CD4-positive, alpha-beta T cell treated with Interleukin-12 subunit alpha and Interleukin-12 subunit beta, for 1 hour (primary cell): ENCODE measurements around the gene PLEKHA1.

Source experiments
- DNase-seq: peaks from one replicate; pipeline ENCODE4 v3.0.0-alpha.2; 2020

Gene PLEKHA1

GRCh38 chr10:122347170-122347841 lies 27.2 kb upstream of the PLEKHA1 start:
- no peak for DNase-seq

GRCh38 chr10:122348512-122348911 lies 26.0 kb upstream of the PLEKHA1 start:
- DNase-seq, result no peak

- DNase-seq, result no peak
These were observed 25.6 kb upstream of the PLEKHA1 start for GRCh38 chr10:122348935-122349361.

- no peak for DNase-seq
These were observed 24.6 kb upstream of the PLEKHA1 start for GRCh38 chr10:122349758-122350369.

DNA sequence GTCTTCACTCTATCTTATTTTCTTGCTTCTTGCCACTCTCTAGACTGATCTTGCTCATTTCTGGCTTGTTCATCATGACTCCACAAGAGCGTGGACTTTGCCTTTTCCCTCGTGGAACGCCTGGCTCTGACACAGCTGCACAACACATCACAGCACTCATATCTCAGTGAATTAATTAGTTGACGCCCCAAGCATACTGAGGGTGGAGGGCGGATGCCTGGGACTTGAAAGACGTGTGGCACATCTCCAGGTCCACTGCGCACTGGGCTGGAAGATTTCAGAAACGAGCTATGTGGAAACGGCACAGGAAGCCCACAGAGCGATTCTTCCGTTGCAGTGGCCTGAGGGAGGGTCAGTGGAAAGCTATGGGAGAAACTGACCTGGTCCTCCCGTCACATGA lies 23.6 kb upstream of the PLEKHA1 start:
- no peak for DNase-seq

GRCh38 chr10:122352817-122353525 lies 21.5 kb upstream of the PLEKHA1 start:
- DNase-seq, result no peak

GRCh38 chr10:122354383-122354782 lies 20.1 kb upstream of the PLEKHA1 start:
- no peak for DNase-seq

- no peak for DNase-seq
These were observed 16.8 kb upstream of the PLEKHA1 start for GRCh38 chr10:122357685-122358084.

- DNase-seq, result no peak
These were observed 14.9 kb upstream of the PLEKHA1 start for GRCh38 chr10:122359621-122360020.

- DNase-seq, result no peak
These were observed 13.5 kb upstream of the PLEKHA1 start for GRCh38 chr10:122361046-122361445.

GRCh38 chr10:122362031-122362592 lies 12.4 kb upstream of the PLEKHA1 start:
- DNase-seq, result no peak

- no peak for DNase-seq
These were observed 11.9 kb upstream of the PLEKHA1 start for GRCh38 chr10:122362621-122363020.

- DNase-seq, result no peak
These were observed 11.2 kb upstream of the PLEKHA1 start for GRCh38 chr10:122363311-122363710.

- DNase-seq, result no peak
These were observed 10.6 kb upstream of the PLEKHA1 start for GRCh38 chr10:122363722-122364463.

DNA sequence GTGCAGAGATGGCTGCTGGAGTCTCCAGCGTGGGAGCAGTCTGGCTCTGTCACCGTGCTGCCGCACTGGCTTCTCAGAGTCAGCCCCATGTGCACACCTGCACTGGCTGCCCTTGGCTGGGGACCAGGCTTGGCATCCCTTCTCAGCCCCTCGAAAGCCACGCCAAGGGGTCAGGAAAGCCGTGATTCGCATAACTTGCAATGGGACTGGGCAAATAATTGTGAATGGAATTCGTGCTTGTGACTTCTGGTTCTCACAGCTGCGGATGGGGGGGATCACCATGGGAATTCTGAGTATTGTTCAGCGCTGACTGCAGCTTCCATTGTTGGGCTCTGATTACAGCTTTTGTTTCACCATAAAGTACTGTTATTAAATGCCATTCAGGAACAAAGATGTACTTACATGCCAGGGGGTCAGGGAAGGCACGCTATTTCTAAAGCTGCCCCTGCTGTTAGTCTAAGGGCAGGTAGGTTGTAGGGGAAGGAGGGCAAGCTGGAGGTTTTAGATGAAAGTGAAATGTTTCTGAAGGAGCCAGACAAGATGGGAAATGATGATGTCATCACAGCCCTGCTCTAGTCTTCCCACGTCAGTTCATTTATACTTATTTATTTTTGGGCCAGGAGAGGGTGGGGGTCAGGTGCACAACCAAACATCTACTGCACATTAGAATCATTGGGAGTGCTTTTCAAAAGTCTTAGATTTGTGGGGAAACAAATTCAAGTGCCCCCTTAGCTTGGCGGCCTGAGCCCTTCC lies 5.8 kb upstream of the PLEKHA1 start:
- no peak for DNase-seq

DNA sequence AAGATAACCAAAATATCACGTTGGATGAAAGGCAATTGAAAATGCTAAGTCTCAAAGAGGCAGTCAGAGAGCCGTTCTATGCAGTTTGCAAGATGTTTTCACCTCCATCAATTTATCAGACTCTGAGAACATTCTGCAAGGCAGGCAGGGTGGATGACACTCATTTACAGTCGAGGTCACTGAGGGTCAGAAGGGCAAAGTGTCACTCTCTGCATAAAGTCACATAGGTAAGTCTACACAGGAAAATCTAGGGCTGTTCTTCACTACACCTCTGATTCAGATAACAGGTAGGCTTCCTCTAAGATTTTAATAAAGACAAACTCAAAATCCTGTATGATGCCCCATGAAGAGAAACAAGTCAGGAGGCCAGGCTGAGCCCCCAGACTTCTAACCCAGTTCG lies 1.4 kb upstream of the PLEKHA1 start:
- no peak for DNase-seq

GRCh38 chr10:122373721-122374120 lies 787 bp upstream of the PLEKHA1 start:
- DNase-seq, result no peak

DNA sequence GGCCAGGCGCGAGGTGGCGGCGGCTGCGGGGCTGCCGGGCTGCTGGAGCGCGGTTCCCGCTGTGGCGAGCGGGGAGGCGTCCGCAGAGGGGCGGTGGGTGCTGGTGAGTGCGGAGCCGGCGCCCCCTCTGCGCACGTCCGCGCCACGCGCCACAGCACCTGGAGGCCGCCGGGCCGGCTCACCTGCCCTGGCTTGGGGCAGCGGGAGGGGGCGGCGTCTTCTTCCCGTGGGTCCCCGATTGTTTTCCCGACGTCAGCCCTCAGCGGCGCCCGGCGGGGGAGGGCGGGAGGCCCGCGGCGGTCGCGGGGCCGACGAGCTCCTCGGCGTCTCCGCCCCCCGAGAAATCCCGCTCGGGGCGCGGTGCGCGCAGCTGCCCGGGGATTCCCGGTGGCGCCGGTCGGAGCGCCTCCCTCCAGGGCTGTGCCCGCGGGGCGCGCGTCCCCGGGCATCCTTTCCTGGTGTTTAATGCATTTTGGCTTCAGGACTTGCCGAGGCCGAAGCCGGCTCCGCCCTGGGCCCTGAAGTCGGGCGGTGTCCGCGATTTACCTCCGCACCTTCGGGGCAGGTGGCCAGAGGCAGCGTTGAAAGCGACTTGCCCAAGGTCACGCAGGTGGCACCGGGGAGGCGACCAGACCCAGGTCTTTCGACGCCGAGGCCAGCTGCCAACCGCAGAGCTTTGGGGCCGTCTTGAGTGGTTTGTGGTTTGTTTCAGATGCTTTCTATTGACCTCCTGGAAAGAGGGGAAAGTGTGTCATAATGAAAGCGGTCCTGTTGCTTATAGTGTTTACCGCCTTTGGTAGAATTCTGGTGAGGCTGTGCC lies 561 bp downstream of the PLEKHA1 start:
- DNase-seq, result peak; percentile 84

GRCh38 chr10:122375679-122376160 lies 1.2 kb downstream of the PLEKHA1 start:
- DNase-seq, result no peak

DNA sequence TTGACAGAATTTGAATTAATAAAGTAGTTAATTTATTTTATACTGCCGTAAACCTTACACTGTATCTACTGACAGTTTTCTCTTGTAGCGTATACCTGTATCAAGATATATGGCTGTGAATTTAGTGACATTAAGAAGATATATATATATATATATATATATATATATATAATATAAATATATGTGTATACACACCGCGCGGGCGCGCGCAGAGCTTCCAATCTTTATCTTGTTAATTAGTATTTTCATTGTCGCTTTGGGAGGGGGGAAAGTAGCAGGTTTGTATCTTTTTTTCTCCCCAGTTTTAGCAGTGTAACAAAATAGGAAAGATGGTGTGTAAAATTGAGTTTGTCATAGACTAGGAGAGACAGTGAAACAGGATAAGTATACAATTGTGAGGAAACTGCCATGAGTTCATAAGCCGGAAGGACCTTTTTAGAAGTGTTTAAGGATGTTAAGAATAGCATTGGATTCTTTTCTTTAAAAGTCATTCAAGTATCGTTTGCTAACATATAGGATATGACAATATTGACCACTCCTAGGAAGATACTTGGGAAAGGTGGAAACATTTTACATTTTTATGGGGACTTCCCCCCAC lies 2.0 kb downstream of the PLEKHA1 start:
- no peak for DNase-seq

GRCh38 chr10:122379041-122379440 lies 4.5 kb downstream of the PLEKHA1 start:
- DNase-seq, result no peak
